Cardiac muscle cell (in vitro differentiated cells and primary cell): ENCODE results near the gene BATF3. TPM values are rescaled to one million over a fixed set of nuclear protein-coding genes. Genes with fewer than 3 reads are reported as not detected.

Source experiments
- DNase-seq, 2 donors: peaks; one replicate each; pipeline versions ENCODE4 v3.0.0 to v3.0.0-alpha.2; 2010 to 2017; ENCODE audit warnings: low read depth in 1 of 2, low spot score in 1 of 2
- H3K27ac ChIP-seq: fragments of 200-600 bp; sonication (generic); 2 replicates; pipeline ENCODE4 v1.5.1; 2016
- H3K27me3 ChIP-seq: fragments of 200-600 bp; sonication (generic); 2 replicates; pipeline ENCODE4 v1.6.0; 2016; ENCODE audit warnings: control low read depth
- H3K36me3 ChIP-seq: fragments of 200-600 bp; sonication (generic); 2 replicates; pipeline ENCODE4 v1.5.1; 2016; ENCODE audit warnings: control low read depth
- H3K4me1 ChIP-seq: fragments of 200-600 bp; sonication (generic); 2 replicates; pipeline ENCODE4 v1.8.1; 2017; ENCODE audit warnings: low read depth, mild to moderate bottlenecking, mixed run types
- H3K4me3 ChIP-seq: fragments of 200-600 bp; sonication (generic); 2 replicates; pipeline ENCODE4 v1.5.1; 2016; ENCODE audit warnings: mild to moderate bottlenecking
- H3K9me3 ChIP-seq: fragments of 200-600 bp; sonication (generic); 2 replicates; pipeline ENCODE4 v1.5.1; 2017; ENCODE audit warnings: low read depth, mild to moderate bottlenecking, control low read depth
- polyA plus RNA-seq: library from polyadenylated mRNA; unstranded; fragments of >200 nt; fragmentation: Nextera tagmentation; extraction: Ambion mirVana; gene quantifications from 2 replicates; pipeline ENCODE4 v1.2.1, GENCODE V29; 2016
- total RNA-seq: library from RNA; depleted of rRNA; stranded (reverse); fragments of >200 nt; gene quantifications from 2 replicates; pipeline ENCODE4 v1.2.3, GENCODE V29; 2016
- TF ChIP-seq, protein P1 (sequence below): IDR thresholded peaks from 2 replicates; pipeline ENCODE4 v1.5.1; 2012; ENCODE audit warnings: low read depth, mild to moderate bottlenecking, low read length

The BATF3 gene
- total and polyA plus RNA-seq, 2 experiments from 2014 or later = 1.8 TPM

DNA sequence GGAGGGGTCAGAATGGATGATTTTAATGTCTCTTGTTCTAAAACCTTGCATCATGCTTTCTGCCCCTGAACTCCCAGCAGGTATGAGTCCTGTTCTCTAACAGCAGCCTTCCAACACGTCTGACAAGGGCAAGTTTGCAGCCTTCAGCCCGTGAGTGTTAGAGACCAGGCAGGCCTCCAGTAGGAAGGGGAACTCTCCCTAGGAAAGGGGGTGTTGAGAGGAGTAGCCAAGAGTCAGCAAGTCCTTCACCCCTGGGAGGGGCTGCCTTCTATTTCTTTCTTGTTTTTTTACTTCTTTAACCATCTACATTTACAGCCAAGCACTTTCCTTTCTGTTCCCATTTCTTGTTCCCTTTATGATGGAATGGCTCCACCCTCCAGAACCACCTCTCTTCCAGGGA is 14.2 kb downstream of the BATF3 start:
- H3K4me3 ChIP-seq = no peak overlapping the region
- H3K36me3 ChIP-seq = no peaks in the 10 kb centered on the region
- H3K4me1 ChIP-seq = no peaks in the 10 kb centered on the region
- no peaks in the 10 kb centered on the region for H3K9me3 ChIP-seq
- H3K27ac ChIP-seq = no peak overlapping the region
- TF ChIP-seq, protein P1, sequence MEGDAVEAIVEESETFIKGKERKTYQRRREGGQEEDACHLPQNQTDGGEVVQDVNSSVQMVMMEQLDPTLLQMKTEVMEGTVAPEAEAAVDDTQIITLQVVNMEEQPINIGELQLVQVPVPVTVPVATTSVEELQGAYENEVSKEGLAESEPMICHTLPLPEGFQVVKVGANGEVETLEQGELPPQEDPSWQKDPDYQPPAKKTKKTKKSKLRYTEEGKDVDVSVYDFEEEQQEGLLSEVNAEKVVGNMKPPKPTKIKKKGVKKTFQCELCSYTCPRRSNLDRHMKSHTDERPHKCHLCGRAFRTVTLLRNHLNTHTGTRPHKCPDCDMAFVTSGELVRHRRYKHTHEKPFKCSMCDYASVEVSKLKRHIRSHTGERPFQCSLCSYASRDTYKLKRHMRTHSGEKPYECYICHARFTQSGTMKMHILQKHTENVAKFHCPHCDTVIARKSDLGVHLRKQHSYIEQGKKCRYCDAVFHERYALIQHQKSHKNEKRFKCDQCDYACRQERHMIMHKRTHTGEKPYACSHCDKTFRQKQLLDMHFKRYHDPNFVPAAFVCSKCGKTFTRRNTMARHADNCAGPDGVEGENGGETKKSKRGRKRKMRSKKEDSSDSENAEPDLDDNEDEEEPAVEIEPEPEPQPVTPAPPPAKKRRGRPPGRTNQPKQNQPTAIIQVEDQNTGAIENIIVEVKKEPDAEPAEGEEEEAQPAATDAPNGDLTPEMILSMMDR = no peak
- no peak for DNase-seq
- peaks cover 6% of the 10 kb centered on the region for H3K27me3 ChIP-seq

DNA sequence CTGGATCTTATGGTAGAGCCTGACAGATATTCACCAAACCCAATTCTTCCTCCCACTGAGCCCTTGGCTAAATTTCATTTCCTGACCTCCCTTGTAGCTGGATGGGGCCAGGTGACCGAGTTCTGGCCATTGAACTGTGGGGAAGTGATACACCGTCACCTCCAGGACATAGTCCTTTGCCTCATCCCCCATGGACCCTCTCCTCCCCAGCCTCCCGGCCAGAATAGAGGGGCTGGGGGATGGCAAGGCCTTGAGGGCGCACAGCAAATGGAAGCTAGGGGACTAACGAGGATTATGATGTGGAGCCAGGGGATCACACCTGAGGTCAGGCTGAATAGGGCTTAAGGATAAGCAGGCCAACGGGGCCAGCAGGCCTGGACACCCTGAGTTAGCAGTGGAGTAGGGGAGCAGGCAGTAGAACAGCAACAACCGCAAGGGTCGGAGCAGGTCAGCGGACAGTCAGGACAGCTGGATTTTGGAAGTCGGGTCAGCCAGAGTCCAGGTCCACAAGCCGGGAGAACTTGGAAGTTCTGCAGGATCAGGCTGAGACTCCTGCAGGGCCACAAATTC is 15.0 kb downstream of the BATF3 start:
- TF ChIP-seq, protein P1 = no peak
- no peak for DNase-seq
- Histone ChIP-seq H3K9me3 (no peaks in the 10 kb centered on the region), H3K27ac (no peak overlapping the region), H3K4me3 (no peak overlapping the region), H3K36me3 (no peaks in the 10 kb centered on the region), H3K4me1 (no peaks in the 10 kb centered on the region), H3K27me3 (peaks cover 6% of the 10 kb centered on the region)

DNA sequence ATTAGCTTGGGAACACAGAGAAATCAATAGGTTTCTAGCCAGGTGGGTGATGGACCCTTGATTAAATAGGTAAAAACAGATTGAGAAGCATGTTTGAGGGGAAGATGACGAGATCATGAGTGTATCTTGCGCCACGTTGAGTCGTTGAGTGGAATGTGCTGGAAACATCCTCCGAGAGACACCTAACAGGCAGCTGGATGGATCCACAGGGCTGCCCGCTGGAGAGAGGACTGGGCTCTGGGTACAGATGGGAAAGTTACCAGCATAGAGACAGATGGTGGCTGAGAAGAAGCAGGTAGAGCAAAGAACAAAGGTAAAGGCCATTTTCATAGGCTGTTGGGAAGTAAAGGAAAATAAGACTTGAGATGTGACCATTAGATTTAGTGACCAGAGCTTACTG is 15.6 kb downstream of the BATF3 start:
- H3K36me3 ChIP-seq = no peaks in the 10 kb centered on the region
- H3K4me1 ChIP-seq = no peaks in the 10 kb centered on the region
- no peaks in the 10 kb centered on the region for H3K9me3 ChIP-seq
- H3K27ac ChIP-seq = no peak overlapping the region
- TF ChIP-seq, protein P1 = no peak
- H3K4me3 ChIP-seq = no peak overlapping the region
- H3K27me3 ChIP-seq = peaks cover under 1% of the 10 kb centered on the region
- DNase-seq = no peak

DNA sequence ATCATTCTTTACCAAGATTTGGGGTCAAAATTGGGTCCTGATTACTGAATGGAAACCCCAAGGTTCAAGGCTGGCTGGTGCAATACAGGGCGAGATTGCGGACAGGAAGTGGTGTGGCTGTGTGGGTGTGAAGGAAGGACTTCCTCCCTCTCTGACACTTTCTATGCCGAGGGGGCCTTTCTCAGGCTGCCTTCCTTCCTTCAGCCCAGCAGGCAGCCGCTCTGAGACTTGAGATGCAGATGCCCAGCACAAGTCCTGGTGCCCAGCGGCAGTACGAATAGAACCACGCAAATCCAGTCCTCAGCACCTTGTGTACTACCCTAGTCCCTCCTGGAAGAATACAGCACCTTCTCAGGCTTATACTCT is 16.3 kb downstream of the BATF3 start:
- no peak for DNase-seq
- no peaks in the 10 kb centered on the region for H3K9me3 ChIP-seq
- H3K4me1 ChIP-seq = no peaks in the 10 kb centered on the region
- no peak overlapping the region for H3K4me3 ChIP-seq
- no peak overlapping the region for H3K27ac ChIP-seq
- no peaks in the 10 kb centered on the region for H3K27me3 ChIP-seq
- TF ChIP-seq, protein P1 = no peak
- H3K36me3 ChIP-seq = no peaks in the 10 kb centered on the region

DNA sequence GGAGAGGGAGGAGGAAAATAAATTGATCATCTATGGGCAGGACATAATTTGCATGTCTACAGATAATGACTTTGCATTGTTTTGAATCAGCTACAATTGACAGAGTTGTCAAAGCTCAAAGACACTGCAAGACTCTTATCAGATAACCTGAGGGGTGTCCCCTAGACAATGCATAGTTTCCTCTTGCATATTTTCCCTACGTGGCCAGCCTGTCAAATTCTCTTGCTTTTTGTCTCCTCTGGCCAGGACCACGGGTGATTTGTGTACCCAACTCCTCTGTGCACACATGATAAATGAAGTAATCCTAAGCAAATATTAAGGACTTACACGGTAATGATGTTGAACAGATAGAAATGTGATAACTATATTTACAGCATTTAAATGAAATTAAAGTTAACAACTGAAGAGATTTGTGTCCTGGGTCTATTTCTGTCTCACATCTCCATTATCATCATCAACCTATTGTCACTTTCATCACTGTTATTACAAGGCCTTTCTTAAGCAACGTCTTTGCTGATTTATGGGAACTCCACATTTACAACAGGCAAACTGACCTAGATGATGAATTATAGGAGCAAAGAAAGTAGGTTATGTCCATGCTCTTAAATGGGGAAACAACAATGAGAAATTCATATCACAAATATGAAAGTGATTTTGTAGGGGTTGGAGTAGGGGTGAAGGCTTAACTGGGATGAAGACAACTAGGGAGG is 18.8 kb downstream of the BATF3 start:
- H3K27me3 ChIP-seq = no peaks in the 10 kb centered on the region
- no peaks in the 10 kb centered on the region for H3K36me3 ChIP-seq
- TF ChIP-seq, protein P1 = no peak
- no peak for DNase-seq
- H3K4me1 ChIP-seq = no peaks in the 10 kb centered on the region
- no peak overlapping the region for H3K27ac ChIP-seq
- H3K4me3 ChIP-seq = no peak overlapping the region
- no peaks in the 10 kb centered on the region for H3K9me3 ChIP-seq
